ENCODE data around the gene RAMP2. TPM values are rescaled to one million over a fixed set of nuclear protein-coding genes. Genes with fewer than 3 reads are reported as not detected.
A peak's percentile ranks its signal among the peaks of the same experiment; 100 is the strongest.

Gene RAMP2
- total and polyA plus RNA-seq, 2 of the 13 experiments (the other 11 are each of a cell fraction or from before 2014, with no cell fraction given): 1.4 to 5.2 TPM

DNA sequence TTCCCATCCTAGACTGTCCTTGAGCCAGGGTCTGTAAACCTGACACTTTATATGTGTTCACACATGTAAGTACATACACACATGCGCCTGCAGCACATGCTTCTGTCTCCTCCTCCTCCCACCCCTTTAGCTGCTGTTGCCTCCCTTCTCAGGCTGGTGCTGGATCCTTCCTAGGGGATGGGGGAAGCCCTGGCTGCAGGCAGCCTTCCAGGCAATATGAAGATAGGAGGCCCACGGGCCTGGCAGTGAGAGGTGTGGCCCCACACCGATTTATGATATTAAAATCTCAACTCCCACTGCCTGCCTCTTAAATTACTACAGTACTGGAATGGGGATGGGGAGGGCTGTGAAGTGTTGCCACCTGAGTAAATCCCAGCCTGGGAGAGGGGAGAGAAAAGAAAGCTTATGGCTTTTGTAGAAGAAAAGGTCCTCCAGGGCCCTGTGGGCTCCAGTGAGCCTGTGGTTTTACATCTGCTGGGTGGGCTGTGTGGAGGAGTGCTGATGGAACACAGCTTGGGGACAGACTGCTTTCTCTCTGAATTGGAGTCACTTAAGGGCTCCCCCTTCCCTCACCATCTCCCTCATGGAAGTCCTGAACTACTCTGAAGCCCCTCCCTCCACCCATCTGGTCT, 18.4 kb downstream of the RAMP2 start (continued):
- TF ChIP-seq, protein P1, sequence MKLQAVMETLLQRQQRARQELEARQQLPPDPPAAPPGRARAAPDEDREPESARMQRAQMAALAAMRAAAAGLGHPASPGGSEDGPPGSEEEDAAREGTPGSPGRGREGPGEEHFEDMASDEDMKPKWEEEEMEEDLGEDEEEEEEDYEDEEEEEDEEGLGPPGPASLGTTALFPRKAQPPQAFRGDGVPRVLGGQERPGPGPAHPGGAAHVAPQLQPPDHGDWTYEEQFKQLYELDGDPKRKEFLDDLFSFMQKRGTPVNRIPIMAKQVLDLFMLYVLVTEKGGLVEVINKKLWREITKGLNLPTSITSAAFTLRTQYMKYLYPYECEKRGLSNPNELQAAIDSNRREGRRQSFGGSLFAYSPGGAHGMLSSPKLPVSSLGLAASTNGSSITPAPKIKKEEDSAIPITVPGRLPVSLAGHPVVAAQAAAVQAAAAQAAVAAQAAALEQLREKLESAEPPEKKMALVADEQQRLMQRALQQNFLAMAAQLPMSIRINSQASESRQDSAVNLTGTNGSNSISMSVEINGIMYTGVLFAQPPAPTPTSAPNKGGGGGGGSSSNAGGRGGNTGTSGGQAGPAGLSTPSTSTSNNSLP (IDR thresholded peaks at IDR 0.05; ENCODE audit: low read depth, low read length): no peak
- TF ChIP-seq DNMT1 (CRISPR knock-in tag; IDR thresholded peaks at IDR 0.05) (no peak), SAP130 (CRISPR knock-in tag; IDR thresholded peaks at IDR 0.05; ENCODE audit: low read depth) (no peak), TAF1 (CRISPR knock-in tag; IDR thresholded peaks at IDR 0.05) (no peak), ZIK1 (CRISPR knock-in tag; IDR thresholded peaks at IDR 0.05; ENCODE audit: borderline replicate concordance, low read depth) (no peak), SIN3B (IDR thresholded peaks at IDR 0.05; ENCODE audit: low read length) (no peak), ATAD3A (CRISPR knock-in tag; IDR thresholded peaks at IDR 0.05) (no peak), ZSCAN12 (CRISPR knock-in tag; IDR thresholded peaks at IDR 0.05) (no peak), ZNF782 (CRISPR knock-in tag; IDR thresholded peaks at IDR 0.05; ENCODE audit: borderline replicate concordance) (0 out of 2 replicates have a peak, but pooled peaks have one; percentile 5), CREB1 (IDR thresholded peaks at IDR 0.05) (no peak), CREB1 (CRISPR knock-in tag; IDR thresholded peaks at IDR 0.05) (no peak), ZNF616 (CRISPR knock-in tag; IDR thresholded peaks at IDR 0.05; ENCODE audit: low read depth) (no peak), LCORL (IDR thresholded peaks at IDR 0.05) (no peak), LCORL (CRISPR knock-in tag; IDR thresholded peaks at IDR 0.05) (no peak), HHEX (CRISPR knock-in tag; IDR thresholded peaks at IDR 0.05) (no peak), ONECUT2 (CRISPR knock-in tag; IDR thresholded peaks at IDR 0.05) (no peak), ZNF746 (CRISPR knock-in tag; IDR thresholded peaks at IDR 0.05) (no peak), ZNF382 (CRISPR knock-in tag; IDR thresholded peaks at IDR 0.05; ENCODE audit: borderline replicate concordance) (no peak), KAT8 (CRISPR knock-in tag; IDR thresholded peaks at IDR 0.05) (no peak), ZNF747 (CRISPR knock-in tag; IDR thresholded peaks at IDR 0.05; ENCODE audit: borderline replicate concordance) (peak; percentile 83; the same call in 1 of the 2 replicates), ZNF282 (IDR thresholded peaks at IDR 0.05; ENCODE audit: partially characterized antibody) (no peak), ZNF720 (CRISPR knock-in tag; IDR thresholded peaks at IDR 0.05) (no peak)
- TF ChIP-seq, protein P2, sequence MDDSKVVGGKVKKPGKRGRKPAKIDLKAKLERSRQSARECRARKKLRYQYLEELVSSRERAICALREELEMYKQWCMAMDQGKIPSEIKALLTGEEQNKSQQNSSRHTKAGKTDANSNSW (CRISPR knock-in tag; IDR thresholded peaks at IDR 0.05; ENCODE audit: borderline replicate concordance): no peak
- TF ChIP-seq, protein P3, sequence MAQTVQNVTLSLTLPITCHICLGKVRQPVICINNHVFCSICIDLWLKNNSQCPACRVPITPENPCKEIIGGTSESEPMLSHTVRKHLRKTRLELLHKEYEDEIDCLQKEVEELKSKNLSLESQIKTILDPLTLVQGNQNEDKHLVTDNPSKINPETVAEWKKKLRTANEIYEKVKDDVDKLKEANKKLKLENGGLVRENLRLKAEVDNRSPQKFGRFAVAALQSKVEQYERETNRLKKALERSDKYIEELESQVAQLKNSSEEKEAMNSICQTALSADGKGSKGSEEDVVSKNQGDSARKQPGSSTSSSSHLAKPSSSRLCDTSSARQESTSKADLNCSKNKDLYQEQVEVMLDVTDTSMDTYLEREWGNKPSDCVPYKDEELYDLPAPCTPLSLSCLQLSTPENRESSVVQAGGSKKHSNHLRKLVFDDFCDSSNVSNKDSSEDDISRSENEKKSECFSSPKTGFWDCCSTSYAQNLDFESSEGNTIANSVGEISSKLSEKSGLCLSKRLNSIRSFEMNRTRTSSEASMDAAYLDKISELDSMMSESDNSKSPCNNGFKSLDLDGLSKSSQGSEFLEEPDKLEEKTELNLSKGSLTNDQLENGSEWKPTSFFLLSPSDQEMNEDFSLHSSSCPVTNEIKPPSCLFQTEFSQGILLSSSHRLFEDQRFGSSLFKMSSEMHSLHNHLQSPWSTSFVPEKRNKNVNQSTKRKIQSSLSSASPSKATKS (CRISPR knock-in tag; IDR thresholded peaks at IDR 0.05): 0 out of 2 replicates have a peak, but pooled peaks have one; percentile 25
- TF ChIP-seq, protein P4, sequence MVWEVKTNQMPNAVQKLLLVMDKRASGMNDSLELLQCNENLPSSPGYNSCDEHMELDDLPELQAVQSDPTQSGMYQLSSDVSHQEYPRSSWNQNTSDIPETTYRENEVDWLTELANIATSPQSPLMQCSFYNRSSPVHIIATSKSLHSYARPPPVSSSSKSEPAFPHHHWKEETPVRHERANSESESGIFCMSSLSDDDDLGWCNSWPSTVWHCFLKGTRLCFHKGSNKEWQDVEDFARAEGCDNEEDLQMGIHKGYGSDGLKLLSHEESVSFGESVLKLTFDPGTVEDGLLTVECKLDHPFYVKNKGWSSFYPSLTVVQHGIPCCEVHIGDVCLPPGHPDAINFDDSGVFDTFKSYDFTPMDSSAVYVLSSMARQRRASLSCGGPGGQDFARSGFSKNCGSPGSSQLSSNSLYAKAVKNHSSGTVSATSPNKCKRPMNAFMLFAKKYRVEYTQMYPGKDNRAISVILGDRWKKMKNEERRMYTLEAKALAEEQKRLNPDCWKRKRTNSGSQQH (CRISPR knock-in tag; IDR thresholded peaks at IDR 0.05; ENCODE audit: low read depth): no peak
- TF ChIP-seq, protein P5, sequence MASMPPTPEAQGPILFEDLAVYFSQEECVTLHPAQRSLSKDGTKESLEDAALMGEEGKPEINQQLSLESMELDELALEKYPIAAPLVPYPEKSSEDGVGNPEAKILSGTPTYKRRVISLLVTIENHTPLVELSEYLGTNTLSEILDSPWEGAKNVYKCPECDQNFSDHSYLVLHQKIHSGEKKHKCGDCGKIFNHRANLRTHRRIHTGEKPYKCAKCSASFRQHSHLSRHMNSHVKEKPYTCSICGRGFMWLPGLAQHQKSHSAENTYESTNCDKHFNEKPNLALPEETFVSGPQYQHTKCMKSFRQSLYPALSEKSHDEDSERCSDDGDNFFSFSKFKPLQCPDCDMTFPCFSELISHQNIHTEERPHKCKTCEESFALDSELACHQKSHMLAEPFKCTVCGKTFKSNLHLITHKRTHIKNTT (CRISPR knock-in tag; IDR thresholded peaks at IDR 0.05): no peak
